Measurements from ENCODE around the gene PCED1B.

GRCh38 chr12:47078733-47079467 lies 521 bp upstream of the PCED1B start:
- TF ChIP-seq CTCF (conservative IDR thresholded peaks at IDR 0.05 in 1 of 2, IDR thresholded peaks at IDR 0.05 in 1 of 2; ENCODE audit: extremely low read depth in 1 of 2, insufficient read depth in 1 of 2, low read depth in 1 of 2, low read length in 2 of 2) (no peak), EZH2 (IDR thresholded peaks at IDR 0.05; ENCODE audit: borderline replicate concordance, low read length) (no peak)

Measured in mammary epithelial cell (primary cell).